GM21360 (cell line): ENCODE results near the gene NOL4.

Source experiments
- ATAC-seq: cut with Tn5 transposase; IDR thresholded peaks from one replicate; pipeline ENCODE4 v1.9.1; 2021; ENCODE audit warnings: mild to moderate bottlenecking, moderate library complexity; ENCODE audit not compliant: unreplicated experiment

NOL4 gene

GRCh38 chr18:34194239-34194638 is 30.5 kb downstream of the NOL4 start:
- no peak for ATAC-seq

- no peak for ATAC-seq
These were observed 34.9 kb downstream of the NOL4 start for GRCh38 chr18:34189656-34190435.
